Colonic mucosa (tissue), 4 donors: Measurements from ENCODE around the gene ANKRD10. TPM values are rescaled to one million over a fixed set of nuclear protein-coding genes. Genes with fewer than 3 reads are reported as not detected.

Experiments
- DNase-seq: peaks from one replicate; pipeline ENCODE4 v3.0.0-alpha.2; 2020
- H3K27ac ChIP-seq: fragments of 200-600 bp; one replicate; pipeline ENCODE4 v1.8.0; 2021
- H3K27me3 ChIP-seq: fragments of 200-600 bp; one replicate; pipeline ENCODE4 v1.8.0; 2021
- H3K36me3 ChIP-seq: fragments of 200-600 bp; one replicate; pipeline ENCODE4 v1.8.0; 2021
- H3K4me1 ChIP-seq: fragments of 200-600 bp; one replicate; pipeline ENCODE4 v1.8.0; 2021; ENCODE audit warnings: mild to moderate bottlenecking
- H3K4me3 ChIP-seq: fragments of 200-600 bp; one replicate; pipeline ENCODE4 v1.8.0; 2021
- H3K9ac ChIP-seq, 2 donors: one replicate each; pipeline ENCODE4 v1.7.0; 2013; ENCODE audit warnings: control low read depth in 2 of 2, low read depth in 2 of 2, low read length in 2 of 2
- H3K9me3 ChIP-seq: fragments of 200-600 bp; one replicate; pipeline ENCODE4 v1.8.0; 2021
- CTCF ChIP-seq: fragments of 200-600 bp; IDR thresholded peaks from one replicate; pipeline ENCODE4 v1.8.0; 2022; ENCODE audit warnings: antibody characterized with exemption, mild to moderate bottlenecking
- intact Hi-C: fragments of 100-400 bp; cut with DNase I; formaldehyde crosslinking; loops from one replicate; pipeline ENCODE4 v1.14.1; 2022
- total RNA-seq, 2 donors: library from RNA; stranded (reverse); fragmentation: NEBNext Ultra II Directional in 1 of 2; extraction: Animal tissue kit (Norgen Biotek cat#: 25700) in 1 of 2; gene quantifications; one replicate each; pipeline ENCODE4 v1.2.1, GENCODE V29; 2021
- donor health status: healthy.
- donor health status: DM: no; HTN: no; CAD: no.
- donor health status: DM: no; HTN: no; CAD: no.

Gene ANKRD10
- total RNA-seq, 2 donors from 2014 or later, result 94.9 to 123 TPM

GRCh38 chr13:110834572-110834971, 80.3 kb downstream of the ANKRD10 start:
- no peaks in the 10 kb centered on the region for H3K27me3 ChIP-seq

GRCh38 chr13:110832531-110832930, 82.3 kb downstream of the ANKRD10 start:
- TF ChIP-seq CTCF, result no peak
- H3K27me3 ChIP-seq, result no peaks in the 10 kb centered on the region
- intact Hi-C loops, result no loop called here
- no peak overlapping the region for H3K9ac ChIP-seq
- DNase-seq, result no peak
- no peaks in the 10 kb centered on the region for H3K36me3 ChIP-seq
- no peaks in the 10 kb centered on the region for H3K9me3 ChIP-seq
- no peak overlapping the region for H3K27ac ChIP-seq
- no peak overlapping the region for H3K4me3 ChIP-seq
- no peaks in the 10 kb centered on the region for H3K4me1 ChIP-seq

More at GRCh38 chr13:110834572-110834971, 80.3 kb downstream of the ANKRD10 start:
- Histone ChIP-seq H3K27ac (no peak overlapping the region), H3K9me3 (no peaks in the 10 kb centered on the region), H3K4me1 (no peaks in the 10 kb centered on the region), H3K9ac (no peak overlapping the region), H3K36me3 (no peaks in the 10 kb centered on the region), H3K4me3 (no peak overlapping the region)
- DNase-seq, result no peak
- TF ChIP-seq CTCF, result no peak
- intact Hi-C loops, result no loop called here

GRCh38 chr13:110832205-110832479, 82.7 kb downstream of the ANKRD10 start:
- DNase-seq, result no peak
- TF ChIP-seq CTCF, result no peak
- H3K9ac ChIP-seq, result no peak overlapping the region
- no peaks in the 10 kb centered on the region for H3K27me3 ChIP-seq
- intact Hi-C loops, result no loop called here
- no peaks in the 10 kb centered on the region for H3K36me3 ChIP-seq
- no peaks in the 10 kb centered on the region for H3K4me1 ChIP-seq
- H3K9me3 ChIP-seq, result no peaks in the 10 kb centered on the region
- H3K4me3 ChIP-seq, result no peak overlapping the region
- no peak overlapping the region for H3K27ac ChIP-seq

- H3K9me3 ChIP-seq, result no peaks in the 10 kb centered on the region
- intact Hi-C loops, result no loop called here
- no peaks in the 10 kb centered on the region for H3K36me3 ChIP-seq
- DNase-seq, result no peak
- H3K9ac ChIP-seq, result no peak overlapping the region
- no peak overlapping the region for H3K27ac ChIP-seq
- no peak overlapping the region for H3K4me3 ChIP-seq
- no peak for TF ChIP-seq CTCF
- no peaks in the 10 kb centered on the region for H3K4me1 ChIP-seq
- no peaks in the 10 kb centered on the region for H3K27me3 ChIP-seq
These were observed 83.2 kb downstream of the ANKRD10 start for GRCh38 chr13:110831437-110832204.

- H3K9me3 ChIP-seq, result no peaks in the 10 kb centered on the region
- TF ChIP-seq CTCF, result no peak
- no peaks in the 10 kb centered on the region for H3K27me3 ChIP-seq
- DNase-seq, result no peak
- no peak overlapping the region for H3K27ac ChIP-seq
- no peak overlapping the region for H3K4me3 ChIP-seq
- intact Hi-C loops, result no loop called here
- H3K4me1 ChIP-seq, result no peaks in the 10 kb centered on the region
- no peak overlapping the region for H3K9ac ChIP-seq
- no peaks in the 10 kb centered on the region for H3K36me3 ChIP-seq
These were observed 84.0 kb downstream of the ANKRD10 start for GRCh38 chr13:110830800-110831371.
